Stimulated activated CD8-positive, alpha-beta memory T cell treated with anti-CD3 and anti-CD28 coated beads, Interleukin-12 subunit alpha, Interleukin-12 subunit beta, amount 100 ng/mL, for 24 hours (primary cell): Measurements from ENCODE around the gene CCDC28B.

Source experiments
- DNase-seq: peaks from one replicate; pipeline ENCODE4 v3.0.0-alpha.2; 2020; ENCODE audit errors: extremely low read depth

The CCDC28B gene

GRCh38 chr1:32194984-32195383 lies 5.4 kb upstream of the CCDC28B start:
- no peak for DNase-seq

GRCh38 chr1:32195531-32195930 lies 4.9 kb upstream of the CCDC28B start:
- DNase-seq: no peak

- DNase-seq: no peak
These were observed 4.2 kb upstream of the CCDC28B start for GRCh38 chr1:32195972-32196823.

- no peak for DNase-seq
These were observed 3.3 kb upstream of the CCDC28B start for GRCh38 chr1:32197074-32197473.

- no peak for DNase-seq
These were observed 2.6 kb upstream of the CCDC28B start for GRCh38 chr1:32197837-32198236.

GRCh38 chr1:32198237-32199042 lies 2.0 kb upstream of the CCDC28B start:
- no peak for DNase-seq

GRCh38 chr1:32199043-32199716 lies 1.2 kb upstream of the CCDC28B start:
- no peak for DNase-seq

- no peak for DNase-seq
These were observed 700 bp upstream of the CCDC28B start for GRCh38 chr1:32199717-32200072.

- DNase-seq: peak; percentile 66
These were observed 838 bp downstream of the CCDC28B start for GRCh38 chr1:32201011-32201855.

GRCh38 chr1:32204943-32205361 lies 4.6 kb downstream of the CCDC28B start:
- DNase-seq: no peak

GRCh38 chr1:32205401-32206370 lies 5.3 kb downstream of the CCDC28B start, which contains the start of gene IQCC:
IQCC (plus strand) TSS chr1:32205671; CDS start chr1:32205682, 11 bp downstream.
- DNase-seq: peak; percentile 68

GRCh38 chr1:32208469-32208868 lies 8.1 kb downstream of the CCDC28B start:
- DNase-seq: no peak

GRCh38 chr1:32208891-32209328 lies 8.5 kb downstream of the CCDC28B start, which contains the start of gene DCDC2B:
DCDC2B (plus strand) TSS chr1:32209089; CDS start chr1:32209094, 5 bp downstream.
- no peak for DNase-seq

- no peak for DNase-seq
These were observed 15.5 kb downstream of the CCDC28B start for GRCh38 chr1:32215629-32216480.

GRCh38 chr1:32216566-32216965 lies 16.2 kb downstream of the CCDC28B start:
- no peak for DNase-seq

GRCh38 chr1:32219022-32219421 lies 18.6 kb downstream of the CCDC28B start:
- no peak for DNase-seq

GRCh38 chr1:32220746-32221580 lies 20.6 kb downstream of the CCDC28B start:
- no peak for DNase-seq

GRCh38 chr1:32221581-32221979 lies 21.2 kb downstream of the CCDC28B start:
- no peak for DNase-seq
